Heart left ventricle (tissue), 16 donors: Measurements from ENCODE around the gene CD24. TPM values are rescaled to one million over a fixed set of nuclear protein-coding genes. Genes with fewer than 3 reads are reported as not detected.

Source experiments
- ATAC-seq, 4 donors: fragments of 200-7000 bp; cut with Tn5 transposase; one replicate each; pipeline ENCODE4 v1.9.1; 2020 to 2022; ENCODE audit warnings: moderate library complexity in 4 of 4, mild to moderate bottlenecking in 3 of 4, moderate number of reproducible peaks in 1 of 4
- DNase-seq, 5 donors: peaks; one replicate each; pipeline ENCODE4 v3.0.0-alpha.2; 2020
- H3K27ac ChIP-seq, 12 donors: fragments of 200-600 bp; sonication (generic) in 4 of 12; one replicate each; pipeline versions ENCODE4 v1.5.0 to v1.8.0; 2016 to 2022; ENCODE audit warnings: mild to moderate bottlenecking in 2 of 12
- H3K27me3 ChIP-seq, 9 donors: fragments of 200-600 bp; sonication (generic) in 2 of 9; one replicate each; pipeline versions ENCODE4 v1.5.1 to v1.8.0; 2016 to 2022; ENCODE audit warnings: mild to moderate bottlenecking in 3 of 9
- H3K36me3 ChIP-seq, 9 donors: fragments of 200-600 bp; sonication (generic) in 2 of 9; one replicate each; pipeline versions ENCODE4 v1.5.0 to v1.8.0; 2018 to 2022; ENCODE audit warnings: mild to moderate bottlenecking in 2 of 9
- H3K4me1 ChIP-seq, 12 donors: fragments of 200-600 bp; sonication (generic) in 4 of 12; one replicate each; pipeline versions ENCODE4 v1.5.0 to v1.8.0; 2016 to 2022; ENCODE audit warnings: mild to moderate bottlenecking in 3 of 12
- H3K4me3 ChIP-seq, 12 donors: fragments of 200-600 bp; sonication (generic) in 4 of 12; one replicate each; pipeline versions ENCODE4 v1.5.0 to v1.8.0; 2017 to 2022; ENCODE audit warnings: mild to moderate bottlenecking in 9 of 12, moderate library complexity in 4 of 12
- H3K9me3 ChIP-seq, 12 donors: fragments of 200-600 bp; sonication (generic) in 4 of 12; one replicate each; pipeline versions ENCODE4 v1.5.0 to v1.8.0; 2016 to 2022; ENCODE audit warnings: mild to moderate bottlenecking in 1 of 12
- POLR2A ChIP-seq, 2 donors: fragments of 450-650 bp; IDR thresholded peaks; one replicate each; pipeline ENCODE4 v1.6.1; 2017; ENCODE audit warnings: antibody characterized with exemption in 2 of 2, mild to moderate bottlenecking in 2 of 2, moderate library complexity in 2 of 2
- WGBS, 4 donors: extraction: QIAGEN DNeasy Blood & Tissue Kit in 2 of 4; methylation state at CpG; one replicate each; pipeline versions ENCODE4 v1.1.5 to v1.1.7; 2013 to 2018; 5-methylcytosine and 5-hydroxymethylcytosine counted together
- intact Hi-C, 10 donors: fragments of 100-400 bp; cut with DNase I; formaldehyde crosslinking; loops; one replicate each; pipeline versions ENCODE4 v1.11.1 to v1.14.2; 2022
- polyA plus RNA-seq, 2 donors: library from polyadenylated mRNA; stranded (reverse); fragments of 200-250 nt; gene quantifications; one replicate each; pipeline ENCODE4 v1.2.3, GENCODE V29; 2013
- total RNA-seq, 9 donors: library from RNA; depleted of rRNA in 2 of 9; stranded (reverse); fragments of >200 nt in 2 of 9; fragmentation: NEBNext Ultra II Directional in 3 of 9; extraction: Animal tissue kit (Norgen Biotek cat#: 25700) in 3 of 9; gene quantifications; one replicate each; pipeline versions ENCODE4 v1.1.0 to v1.2.4, GENCODE V29; 2016 to 2023
- TF ChIP-seq, protein P1 (sequence below), 12 donors: fragments of 200-600 bp; sonication (generic) in 4 of 12; IDR thresholded peaks; one replicate each; pipeline versions ENCODE4 v1.5.0 to v1.8.0; 2018 to 2022; ENCODE audit warnings: antibody characterized with exemption in 12 of 12, mild to moderate bottlenecking in 5 of 12
- donor health status: ischemic (EF 13 %, LVEDD 7.1; RV severe dilation, severe dysfunction).
- donor health status: healthy with polysubstance abuse.
- donor health status: DM: no; HTN: yes; CAD: no.
- donor health status: DM: no; HTN: no; CAD: no.
- donor health status: ischemic (EF 25% LVEDD 6.9; RV normal size, moderate dysfunction).
- donor health status: ischemic (EF 25% LVEDD 5.7; RV mildly dilated, moderate dysfunction).
- donor health status: healthy.
- donor health status: DM: yes; HTN: yes; CAD: no.
- donor health status: ischemic (EF 35%, LVEDD 5.7; RV mildly dilated, moderate dysfunction).
- donor health status: nonischemic (EF 11% LVEDD 7.7; RV severe dilation, severe dysfunction).
- donor health status: DM: yes; HTN: yes; CAD: no.
- donor health status: PGD.
- donor health status: ischemic (EF 29% LVEDD 5.4; RV normal size, mild dysfunction).
- donor health status: nonischemic (EF 23%, LVEDD 6.1; RV moderate dilation, normal function).

CD24 gene
- total and polyA plus RNA-seq, 11 donors, result 0.16 to 2.8 (median 0.90) TPM; not detected in 3

GRCh38 chr6:106988664-106989063 is 14.1 kb upstream of the CD24 start:
- ATAC-seq (no peak), DNase-seq (no peak)
- Histone ChIP-seq H3K4me1 (no peaks in the 10 kb centered on the region), H3K4me3 (no peak overlapping the region), H3K9me3 (no peaks in the 10 kb centered on the region), H3K27ac (no peak overlapping the region), H3K36me3 (no peaks in the 10 kb centered on the region), H3K27me3 (peaks cover 0 to 36% (median 0%) of the 10 kb centered on the region in 9 donors)
- no peak for TF ChIP-seq POLR2A (IDR thresholded peaks at IDR 0.05)
- TF ChIP-seq, protein P1, sequence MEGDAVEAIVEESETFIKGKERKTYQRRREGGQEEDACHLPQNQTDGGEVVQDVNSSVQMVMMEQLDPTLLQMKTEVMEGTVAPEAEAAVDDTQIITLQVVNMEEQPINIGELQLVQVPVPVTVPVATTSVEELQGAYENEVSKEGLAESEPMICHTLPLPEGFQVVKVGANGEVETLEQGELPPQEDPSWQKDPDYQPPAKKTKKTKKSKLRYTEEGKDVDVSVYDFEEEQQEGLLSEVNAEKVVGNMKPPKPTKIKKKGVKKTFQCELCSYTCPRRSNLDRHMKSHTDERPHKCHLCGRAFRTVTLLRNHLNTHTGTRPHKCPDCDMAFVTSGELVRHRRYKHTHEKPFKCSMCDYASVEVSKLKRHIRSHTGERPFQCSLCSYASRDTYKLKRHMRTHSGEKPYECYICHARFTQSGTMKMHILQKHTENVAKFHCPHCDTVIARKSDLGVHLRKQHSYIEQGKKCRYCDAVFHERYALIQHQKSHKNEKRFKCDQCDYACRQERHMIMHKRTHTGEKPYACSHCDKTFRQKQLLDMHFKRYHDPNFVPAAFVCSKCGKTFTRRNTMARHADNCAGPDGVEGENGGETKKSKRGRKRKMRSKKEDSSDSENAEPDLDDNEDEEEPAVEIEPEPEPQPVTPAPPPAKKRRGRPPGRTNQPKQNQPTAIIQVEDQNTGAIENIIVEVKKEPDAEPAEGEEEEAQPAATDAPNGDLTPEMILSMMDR (IDR thresholded peaks at IDR 0.05), result no peak
- intact Hi-C loops, result loop anchor here in 2 of 10 donors (10.0 kb wide), 2 partner anchors 644 to 654 kb away; no protein-coding TSS in a partner anchor
- WGBS, 4 donors, result 75 to 84% (median 82%) methylated on average over 3 of the region's 3 CpGs

GRCh38 chr6:106981926-106982325 is 7.4 kb upstream of the CD24 start:
- peaks cover 0 to 71% (median 15%) of the 10 kb centered on the region in 9 donors for H3K27me3 ChIP-seq
- H3K36me3 ChIP-seq, result no peaks in the 10 kb centered on the region
- no peak overlapping the region for H3K27ac ChIP-seq
- no peaks in the 10 kb centered on the region for H3K4me1 ChIP-seq
- H3K9me3 ChIP-seq, result no peaks in the 10 kb centered on the region
- DNase-seq (no peak), ATAC-seq (no peak)
- no peak for TF ChIP-seq POLR2A (IDR thresholded peaks at IDR 0.05)
- TF ChIP-seq, protein P1 (IDR thresholded peaks at IDR 0.05), result no peak
- no peak overlapping the region for H3K4me3 ChIP-seq
- intact Hi-C loops, result loop anchor here in 4 of 10 donors (5.0 to 10.0 kb wide), 5 partner anchors 535 to 647 kb away; no protein-coding TSS in a partner anchor
- WGBS, 4 donors, result 79 to 83% (median 82%) methylated on average over 4 of the region's 4 CpGs

DNA sequence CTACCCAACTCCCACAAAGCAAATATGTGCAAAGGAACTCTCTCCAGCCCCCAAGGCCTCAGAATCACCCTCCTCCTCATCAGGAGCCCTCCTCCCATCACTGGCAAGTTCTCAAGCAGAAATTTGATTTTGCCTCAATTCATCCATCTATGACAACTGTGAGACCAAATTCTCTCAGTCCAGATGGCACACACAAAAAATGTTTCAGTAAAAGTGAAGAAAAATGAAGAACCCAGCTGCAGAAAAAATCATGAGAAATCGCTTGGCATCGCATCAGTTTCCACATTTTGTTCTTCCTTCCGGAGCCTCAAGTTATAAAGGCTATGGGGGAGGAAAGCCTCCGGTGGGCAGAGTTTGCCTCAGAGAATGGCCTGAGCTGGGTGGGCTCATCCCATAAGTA is 6.4 kb upstream of the CD24 start:
- no peak for ATAC-seq
- 66 to 80% (median 74%) methylated on average over 4 of the region's 4 CpGs for WGBS, 4 donors

DNA sequence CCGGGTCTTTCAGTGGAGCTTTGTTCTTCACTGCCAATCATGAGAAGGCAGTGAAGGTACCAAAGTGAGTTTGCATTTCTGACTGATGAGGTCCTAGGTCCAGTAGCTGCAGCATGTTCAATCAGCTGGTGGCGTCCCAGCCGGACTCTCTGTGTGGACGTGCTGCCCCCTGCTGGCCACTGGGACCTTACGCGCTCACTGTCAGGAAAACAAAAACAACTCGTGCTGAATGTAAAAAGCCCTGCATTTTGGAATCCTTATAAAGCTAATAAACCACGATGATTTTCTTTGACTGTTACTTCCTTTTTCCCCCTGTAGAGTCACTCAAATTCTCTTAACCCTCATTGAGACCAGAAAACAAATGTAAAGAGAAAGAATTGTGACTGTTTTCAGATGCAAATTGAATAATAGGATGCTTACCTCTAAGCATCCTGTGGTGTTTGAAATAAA is 4.9 kb upstream of the CD24 start:
- Histone ChIP-seq H3K27ac (no peak overlapping the region), H3K27me3 (peaks cover 11 to 77% (median 38%) of the 10 kb centered on the region in 9 donors), H3K9me3 (no peaks in the 10 kb centered on the region), H3K4me1 (peaks cover 0 to 12% (median 3%) of the 10 kb centered on the region in 12 donors), H3K36me3 (no peaks in the 10 kb centered on the region), H3K4me3 (no peak overlapping the region)
- peak in 3 of 4 donors; percentile 87 to 89 (median 88) for ATAC-seq
- intact Hi-C loops, result loop anchor here in 9 of 10 donors (2.0 to 10.0 kb wide), 11 partner anchors 355 to 645 kb away; partner anchors contain the start of genes QRSL1 (in 1 of the 9) and RTN4IP1 (in 1 of the 9)
- WGBS, 4 donors, result 0 to 1% (median 1%) methylated on average over 8 of the region's 8 CpGs
- no peak for TF ChIP-seq POLR2A (IDR thresholded peaks at IDR 0.05)
- TF ChIP-seq, protein P1 (IDR thresholded peaks at IDR 0.05), result peak; percentile 84 to 94 (median 90)
- peak; percentile 75 to 89 (median 83) for DNase-seq

More for the DNA sequence above, 6.4 kb upstream of the CD24 start:
- DNase-seq, result no peak
- Histone ChIP-seq H3K27me3 (peaks cover 0 to 78% (median 25%) of the 10 kb centered on the region in 9 donors), H3K4me3 (no peak overlapping the region), H3K27ac (no peak overlapping the region), H3K36me3 (no peaks in the 10 kb centered on the region), H3K9me3 (no peaks in the 10 kb centered on the region), H3K4me1 (no peaks in the 10 kb centered on the region)
- intact Hi-C loops, result loop anchor here in 4 of 10 donors (5.0 to 10.0 kb wide), 5 partner anchors 534 to 646 kb away; no protein-coding TSS in a partner anchor
- no peak for TF ChIP-seq POLR2A (IDR thresholded peaks at IDR 0.05)
- TF ChIP-seq, protein P1 (IDR thresholded peaks at IDR 0.05), result no peak
